ENCODE results near the gene SLC6A2. TPM values are rescaled to one million over a fixed set of nuclear protein-coding genes. Genes with fewer than 3 reads are reported as not detected.
"Not testable (repeated sequence)": the region's sequence is repeated elsewhere in the genome, so short reads cannot be mapped to it uniquely, and the experiment has no call there.

The SLC6A2 gene
- 0.08 TPM for polyA plus RNA-seq (ENCODE audit: insufficient read length)
- long read RNA-seq, donor 1 = 0 reads
- long read RNA-seq, donor 2 = 0 reads
- long read RNA-seq, donor 3 = 0 reads
- long read RNA-seq, donor 4 = 0 reads
- long read RNA-seq, donor 5 = 0 reads
- long read RNA-seq, donor 6 = 0 reads
- long read RNA-seq, donor 7 = 0 reads
- long read RNA-seq, donor 8 = 0 reads

DNA sequence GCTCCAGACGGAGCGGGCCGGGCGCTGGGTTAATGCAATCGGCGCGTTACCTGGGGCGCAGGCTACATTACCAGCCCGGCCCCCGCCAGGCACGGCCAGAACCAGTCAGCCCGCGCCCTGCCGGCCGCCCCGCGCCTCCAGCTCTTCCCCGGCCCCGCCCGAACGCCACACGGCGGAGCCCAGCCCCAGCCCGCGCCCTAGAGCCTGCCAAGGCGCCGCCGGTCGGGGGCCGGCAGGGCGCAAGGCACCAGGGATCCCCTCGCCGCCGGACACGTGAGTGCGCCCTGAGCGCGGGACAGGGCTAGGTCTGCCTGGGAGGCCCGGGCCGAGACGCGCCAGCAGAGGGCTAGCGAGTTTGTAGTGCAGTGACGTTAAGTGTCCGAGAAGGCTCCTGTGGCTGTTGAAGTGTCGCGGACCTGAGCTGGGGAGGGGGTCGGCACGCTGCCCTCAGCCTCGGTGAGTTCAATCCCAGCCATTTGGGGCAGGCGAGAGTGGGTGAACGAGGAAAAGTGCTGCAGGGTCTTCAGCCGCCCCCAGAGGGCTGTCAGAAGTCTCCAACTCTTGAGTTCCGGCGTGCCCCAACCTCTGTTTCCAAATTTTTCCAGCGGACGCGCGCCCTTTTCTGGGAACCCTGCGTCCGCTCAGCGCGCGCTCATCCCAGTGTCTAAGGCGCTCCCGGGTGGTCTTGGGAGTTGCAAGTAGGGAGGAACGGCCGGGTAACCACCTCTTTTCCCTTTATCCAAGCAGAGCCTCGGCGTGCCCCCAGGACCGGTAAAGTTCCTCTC is at the start of gene SLC6A2:
Gene SLC6A2, plus strand, starts transcription at position 92 of the 785 bp plus-strand sequence. CDS start 707 bp downstream, outside the sequence.
- DNase-seq = no peak

DNA sequence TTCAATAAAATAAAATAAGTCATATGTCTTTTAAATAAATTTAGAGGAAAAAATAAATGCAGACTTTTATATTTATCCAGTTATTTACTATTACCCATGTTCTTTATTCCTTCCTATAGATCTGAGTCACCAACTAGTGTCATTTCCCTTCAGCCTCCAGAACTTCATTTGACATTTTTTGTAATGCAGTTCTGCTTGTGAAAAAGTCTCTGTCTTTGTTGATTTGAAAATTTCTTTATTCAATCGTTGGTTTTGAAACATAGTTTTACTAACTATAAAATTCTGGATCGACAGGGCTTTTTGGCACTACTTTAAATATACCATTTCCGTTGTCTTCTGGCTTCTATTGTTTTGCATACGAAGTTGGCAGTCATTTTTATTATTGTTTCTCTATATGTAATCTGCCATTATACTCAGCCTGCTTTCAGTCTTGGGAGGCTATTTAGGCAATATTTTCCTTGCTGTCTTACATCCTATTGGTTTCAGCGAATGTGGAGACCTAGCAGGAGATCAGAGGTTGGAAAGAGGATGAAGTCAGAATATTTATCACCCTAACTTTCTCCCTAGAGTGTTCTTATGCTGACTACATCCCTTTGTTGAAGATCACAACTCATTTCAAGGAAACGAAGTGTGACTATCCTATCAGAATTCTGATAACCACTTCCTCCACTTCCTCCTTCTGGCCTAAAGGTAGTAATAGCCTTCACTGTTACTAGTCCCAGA is 42.0 kb upstream of the SLC6A2 start:
- no peak for DNase-seq

DNA sequence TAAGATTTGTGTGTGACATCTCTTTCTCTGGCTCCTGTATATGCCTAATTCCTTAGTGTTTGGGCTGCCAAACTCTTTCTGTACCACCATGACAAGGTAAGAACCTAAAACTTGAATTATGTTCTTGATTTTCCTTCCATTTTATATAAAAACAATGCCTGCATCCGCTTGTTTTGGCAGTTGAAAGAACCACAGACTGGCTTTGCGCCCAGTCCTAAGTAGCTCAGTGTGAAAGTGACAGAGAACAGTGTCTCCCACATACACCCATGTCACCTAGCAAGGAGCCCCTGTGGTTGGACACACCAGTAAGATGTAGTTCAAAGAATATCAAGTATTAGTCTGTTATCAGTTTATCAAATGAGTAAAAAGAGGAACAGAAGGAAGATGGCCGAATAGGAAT is 40.7 kb upstream of the SLC6A2 start:
- no peak for DNase-seq

DNA sequence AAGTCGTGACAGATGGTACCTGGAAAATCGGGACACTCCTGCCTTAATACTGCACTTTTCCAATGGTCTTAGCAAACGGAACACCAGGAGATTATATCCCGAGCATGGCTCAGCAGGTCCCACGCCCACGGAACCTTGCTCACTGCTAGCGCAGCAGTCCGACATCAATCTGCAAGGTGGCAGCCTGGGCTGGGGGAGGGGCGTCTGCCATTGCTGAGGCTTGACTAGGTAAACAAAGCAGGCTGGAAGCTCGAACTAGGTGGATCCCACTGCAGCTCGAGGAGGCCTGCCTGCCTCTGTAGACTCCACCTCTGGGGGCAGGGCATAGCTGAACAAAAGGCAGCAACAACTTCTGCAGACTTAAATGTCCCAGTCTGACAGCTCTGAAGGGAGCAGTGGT is 40.1 kb upstream of the SLC6A2 start:
- not testable (repeated sequence) for DNase-seq

DNA sequence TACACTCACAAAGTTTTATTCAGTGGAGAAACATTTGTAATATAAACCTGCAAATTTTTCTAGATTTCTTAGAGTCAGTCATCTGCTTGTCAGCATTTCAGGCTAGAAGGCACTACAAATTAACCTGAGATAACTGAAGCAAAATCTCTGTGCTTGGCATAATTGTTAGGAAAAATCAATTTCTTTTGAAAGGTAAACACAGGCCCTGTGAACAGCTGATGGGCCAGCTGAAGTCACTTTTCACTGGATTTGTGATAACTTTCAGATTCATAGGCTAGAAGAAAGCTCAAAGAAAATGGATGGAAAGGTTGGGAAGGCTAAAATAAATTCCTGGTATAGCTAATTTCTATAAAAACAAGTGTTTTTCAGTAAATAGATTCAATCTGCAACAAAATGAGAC is 34.0 kb upstream of the SLC6A2 start:
- DNase-seq = no peak

DNA sequence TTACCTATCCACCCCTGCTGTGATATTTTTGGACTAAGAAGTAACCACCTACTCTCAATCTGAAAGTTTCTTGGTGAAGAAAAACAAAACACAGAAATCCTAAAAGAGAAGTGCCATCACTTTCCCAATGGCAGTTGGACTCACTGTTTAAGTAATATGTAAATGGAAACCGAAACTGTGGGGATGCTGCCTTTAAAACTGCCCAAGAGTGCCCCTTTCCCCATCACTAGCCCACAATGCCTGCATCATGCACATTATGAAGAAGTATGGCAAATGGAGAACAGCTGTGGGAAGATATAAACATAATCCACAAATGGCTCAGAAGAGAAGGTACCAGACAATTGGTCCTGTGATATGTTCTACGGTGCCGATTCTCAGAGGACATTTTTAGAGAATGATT is 33.5 kb upstream of the SLC6A2 start:
- no peak for DNase-seq

DNA sequence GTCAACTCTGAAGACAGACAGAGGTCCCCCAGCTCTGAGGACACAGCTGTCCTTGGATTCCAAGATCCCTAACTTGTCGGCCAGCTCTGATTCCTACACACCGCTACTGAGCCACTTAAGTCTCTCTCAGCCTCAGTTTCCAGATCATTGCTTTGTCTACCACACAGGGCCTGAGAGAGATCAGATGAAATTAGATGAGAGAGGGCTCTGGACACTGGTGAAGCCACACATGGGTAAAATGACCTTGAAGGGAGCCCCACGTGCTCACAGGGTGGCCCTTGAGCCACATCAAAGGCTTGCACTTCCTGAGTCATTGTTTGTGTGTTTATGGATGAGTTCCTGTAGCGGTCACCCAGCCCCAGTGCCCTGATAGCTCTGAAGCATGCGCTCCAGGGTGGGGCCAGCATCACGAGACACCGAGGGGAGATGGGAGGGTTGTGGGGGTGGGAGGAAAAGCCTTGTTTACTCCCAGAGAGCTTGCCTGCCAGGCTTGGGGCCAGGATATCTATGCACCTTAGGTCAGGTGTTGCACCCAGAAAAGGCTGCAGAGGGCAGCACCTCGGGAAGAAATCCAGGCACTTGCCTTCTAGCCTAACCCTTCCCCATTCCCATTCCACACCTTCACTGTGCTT is 32.7 kb upstream of the SLC6A2 start:
- no peak for DNase-seq

DNA sequence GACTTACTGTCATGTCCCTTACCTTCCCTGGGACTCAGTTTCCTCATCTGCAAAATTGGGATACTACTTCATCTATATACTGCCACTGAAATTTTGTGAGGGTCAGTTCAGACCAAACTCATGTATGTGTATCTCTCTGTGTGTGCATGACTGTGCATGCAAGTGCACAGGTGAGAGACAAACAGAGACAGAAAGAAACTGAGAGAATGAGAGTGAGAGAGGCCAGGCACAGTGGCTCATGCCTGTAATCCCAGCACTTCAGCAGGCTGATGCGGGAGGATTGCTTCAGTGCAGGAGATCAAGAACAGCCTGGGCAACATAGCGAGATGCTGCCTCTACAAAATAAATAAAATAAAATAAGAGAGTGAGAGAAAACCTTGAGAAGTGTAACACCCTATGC is 32.1 kb upstream of the SLC6A2 start:
- no peak for DNase-seq

DNA sequence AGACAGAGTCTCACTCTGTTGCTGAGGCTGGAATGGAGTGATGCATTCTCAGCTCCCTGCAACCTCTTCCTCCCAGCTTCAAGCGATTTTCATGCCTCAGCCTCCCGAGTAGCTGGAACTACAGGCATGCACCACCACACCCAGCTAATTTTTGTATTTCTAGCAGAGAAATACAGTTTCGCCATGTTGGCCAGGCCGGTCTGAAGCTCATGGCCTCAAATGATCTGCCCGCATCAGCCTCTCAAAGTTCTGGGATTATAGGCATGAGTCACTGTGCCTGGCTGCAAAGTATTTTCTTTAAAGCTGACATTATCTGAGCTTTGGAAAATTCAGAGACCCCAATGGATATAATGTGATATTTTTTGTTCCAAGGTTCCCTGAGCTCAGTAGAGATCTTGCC is 31.1 kb upstream of the SLC6A2 start:
- no peak for DNase-seq

DNA sequence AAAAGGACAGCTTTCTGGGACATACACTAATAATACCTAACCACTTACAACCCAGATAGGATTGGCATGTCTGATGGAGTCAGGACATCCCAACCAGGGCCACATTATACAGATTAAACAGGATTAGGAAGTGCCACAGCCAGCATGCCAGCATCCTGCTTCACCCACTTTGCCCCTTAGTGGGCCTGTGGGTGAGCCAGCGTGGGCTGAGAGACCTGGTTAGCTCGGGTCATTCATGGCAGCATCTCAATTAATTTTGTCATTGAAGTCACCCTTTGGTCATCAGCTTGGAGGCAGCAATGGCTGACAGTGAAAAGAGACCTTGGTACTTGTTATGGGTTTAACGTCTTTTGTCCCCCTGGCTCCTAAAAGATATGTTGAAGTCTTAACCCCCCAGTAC is 29.9 kb upstream of the SLC6A2 start:
- no peak for DNase-seq

DNA sequence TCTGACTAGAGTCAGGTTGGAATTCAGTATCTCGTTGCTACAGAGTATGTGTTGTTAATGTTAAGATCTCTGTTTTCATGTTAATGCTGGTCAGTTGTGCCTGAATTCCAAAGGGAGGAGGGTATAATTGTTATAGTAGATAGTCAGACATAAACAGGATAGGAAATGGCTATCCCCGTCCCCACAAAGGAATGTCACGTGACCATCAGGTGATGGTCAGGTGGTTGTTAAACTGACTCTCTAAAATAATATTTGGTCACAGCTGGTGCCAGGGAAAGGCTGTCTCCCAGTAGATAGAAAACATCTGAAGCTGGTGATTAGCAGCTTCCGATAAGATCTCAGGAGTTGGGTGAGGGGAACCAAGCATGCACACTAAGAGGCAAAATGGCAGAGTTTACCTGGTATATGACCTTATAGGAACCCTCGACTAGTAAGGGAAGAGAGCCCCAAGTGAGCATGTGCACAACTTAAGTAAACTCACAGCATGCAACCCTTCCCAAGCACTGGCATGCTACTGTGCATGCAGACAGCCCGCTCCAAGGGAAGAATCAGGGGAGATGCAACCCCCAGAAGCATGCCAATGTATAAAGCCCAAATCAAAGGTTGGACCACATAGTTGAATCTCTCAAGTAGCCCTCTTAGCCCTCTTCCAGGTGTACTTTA is 27.4 kb upstream of the SLC6A2 start:
- DNase-seq = no peak

DNA sequence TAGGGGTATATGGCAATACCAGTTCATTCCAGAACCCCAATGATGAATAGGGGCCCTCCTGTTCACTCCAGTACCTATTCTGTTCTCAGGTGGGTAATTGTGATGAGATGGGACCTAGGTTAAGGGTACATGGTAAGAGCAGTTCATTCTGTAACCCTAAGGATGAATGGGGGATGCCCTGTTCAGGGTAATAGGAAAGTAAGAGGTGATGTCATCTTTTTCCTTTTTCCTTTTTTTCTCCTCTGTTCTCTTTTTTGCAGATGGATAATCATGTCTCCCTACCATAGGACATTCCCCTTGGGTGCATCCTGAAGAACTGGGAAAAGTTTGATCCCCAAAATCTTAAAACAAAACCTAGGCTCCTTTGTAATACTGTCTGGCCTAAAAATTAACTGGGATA is 25.0 kb upstream of the SLC6A2 start:
- no peak for DNase-seq

DNA sequence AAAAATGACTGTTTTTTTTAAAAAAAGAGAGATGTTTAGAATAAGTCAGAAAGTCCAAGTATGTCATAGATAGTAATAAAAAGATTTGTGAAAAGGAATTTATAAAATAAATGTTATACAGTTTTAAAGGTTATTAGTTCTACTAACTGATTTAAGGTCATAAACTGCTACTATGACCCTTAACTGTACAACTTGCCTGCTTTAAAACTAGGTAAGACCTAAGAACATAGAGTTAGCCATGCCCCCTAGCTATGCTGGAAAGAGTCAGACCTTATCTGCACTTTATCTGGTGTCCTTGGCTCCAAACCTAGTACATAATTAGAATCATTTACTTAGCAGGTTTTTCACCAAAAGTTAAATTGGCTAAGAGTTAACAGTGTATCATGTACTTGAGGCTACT is 23.5 kb upstream of the SLC6A2 start:
- no peak for DNase-seq

DNA sequence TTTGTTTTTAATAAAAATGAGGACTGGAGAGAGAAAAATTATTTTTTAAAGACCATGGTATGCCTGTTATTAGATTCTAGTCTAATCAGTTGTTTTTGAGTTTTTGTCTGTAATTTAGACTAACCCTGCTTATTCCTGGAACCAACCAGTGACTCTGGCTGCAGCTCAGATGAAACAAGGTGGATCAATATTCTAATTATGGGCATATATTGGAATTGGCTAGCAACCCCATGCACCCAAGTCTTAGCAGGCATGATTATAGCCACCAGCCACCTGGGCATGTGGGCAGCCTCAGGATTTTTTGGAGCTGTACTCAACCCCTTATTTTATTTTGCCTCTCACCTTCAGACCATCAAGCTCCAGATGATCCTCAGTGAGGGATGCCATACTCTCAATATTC is 21.6 kb upstream of the SLC6A2 start:
- DNase-seq = no peak

DNA sequence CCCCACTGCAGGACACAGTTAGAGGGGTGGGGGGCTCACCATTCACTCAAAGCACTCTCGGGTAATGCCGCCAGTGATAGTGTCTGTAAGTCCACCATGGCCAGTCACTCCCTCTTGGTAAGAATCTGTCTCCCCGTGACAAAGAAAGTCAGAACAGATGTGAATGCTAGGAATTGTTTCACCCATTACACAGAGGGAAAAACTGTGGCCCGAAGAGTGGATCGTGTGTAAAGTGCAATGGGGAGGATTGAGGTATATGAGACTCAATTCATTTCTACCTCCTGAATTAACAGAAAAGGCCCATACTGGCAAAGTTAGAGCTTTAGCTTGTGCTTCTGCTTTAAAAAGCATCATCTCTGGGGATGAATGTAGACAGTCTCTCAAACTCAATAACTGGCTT is 17.5 kb upstream of the SLC6A2 start:
- no peak for DNase-seq

DNA sequence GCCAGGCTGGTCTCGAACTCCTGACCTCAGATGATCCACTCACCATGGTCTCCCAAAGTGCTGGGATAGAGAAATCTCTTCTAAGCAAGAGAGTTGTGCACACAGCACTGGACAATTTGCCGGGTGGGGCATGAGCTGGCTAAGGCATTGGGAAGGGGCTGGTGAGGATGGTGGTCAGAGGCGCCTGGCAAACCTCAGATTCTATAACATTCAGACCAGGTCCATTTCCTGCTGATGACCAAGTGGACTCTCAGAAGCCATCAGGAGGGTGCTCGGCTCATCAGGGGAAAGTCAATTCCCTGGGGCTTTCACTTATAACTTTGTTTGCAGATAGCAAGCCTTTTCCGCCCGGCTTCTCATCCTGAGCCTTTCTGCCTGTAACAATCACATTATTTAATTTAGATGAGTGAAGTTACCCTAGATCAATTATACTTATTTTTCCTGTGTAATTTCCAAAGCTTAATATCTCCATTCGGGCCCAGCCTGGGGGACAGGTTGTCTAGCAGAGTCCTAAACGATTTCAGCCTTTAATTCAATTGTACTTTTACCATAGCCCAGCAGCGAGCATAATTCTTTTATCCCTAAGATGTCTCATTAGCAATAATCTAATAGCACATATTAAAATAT is 15.0 kb upstream of the SLC6A2 start:
- DNase-seq = no peak

DNA sequence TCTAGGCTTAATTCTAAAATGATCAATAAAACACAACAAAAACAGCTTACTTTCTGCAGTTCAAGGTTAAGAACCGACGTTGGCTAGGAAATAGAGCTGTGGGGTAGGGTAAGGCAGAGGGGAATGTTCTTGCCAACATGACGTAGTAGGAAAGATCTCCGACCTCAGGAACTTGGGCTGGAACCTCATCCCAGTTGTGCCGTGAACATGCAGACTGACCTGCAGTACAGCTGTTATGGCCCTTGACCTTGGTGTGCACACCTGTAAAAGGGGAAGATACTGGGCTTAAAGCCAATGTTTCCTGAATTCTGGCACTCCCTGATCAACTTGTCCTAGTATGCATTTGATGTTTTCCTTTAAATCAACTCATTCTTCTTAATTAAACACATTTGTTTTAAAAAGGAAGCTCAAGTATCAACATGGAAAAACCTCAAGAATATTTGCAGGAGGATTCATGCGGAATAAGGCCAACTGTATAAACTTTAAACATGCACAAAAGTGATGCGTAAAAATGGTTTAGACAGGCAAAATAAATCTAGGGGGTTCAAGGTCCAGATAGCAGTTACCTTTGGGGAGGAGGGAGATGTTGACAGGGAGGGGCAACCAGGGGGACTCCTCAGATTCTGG is 14.2 kb upstream of the SLC6A2 start:
- DNase-seq = no peak

DNA sequence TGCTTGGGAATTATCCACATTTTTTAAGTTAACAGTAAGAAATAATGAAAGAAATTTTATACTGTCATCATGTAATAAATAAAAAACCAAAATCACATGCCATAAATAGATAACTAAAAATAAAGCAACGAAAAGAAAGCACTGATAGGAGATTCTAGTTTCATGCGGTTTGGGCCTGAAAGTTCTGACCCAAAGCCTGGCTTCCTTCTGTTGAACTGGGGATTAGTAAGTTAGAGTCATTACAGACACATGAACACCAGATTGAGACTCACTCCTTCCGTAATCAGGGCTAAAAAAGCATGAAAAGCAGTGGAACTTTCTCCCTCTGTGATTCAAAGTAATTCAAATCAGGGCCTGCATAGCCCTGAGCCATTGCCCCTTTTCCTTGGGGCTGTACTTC is 13.2 kb upstream of the SLC6A2 start:
- no peak for DNase-seq

DNA sequence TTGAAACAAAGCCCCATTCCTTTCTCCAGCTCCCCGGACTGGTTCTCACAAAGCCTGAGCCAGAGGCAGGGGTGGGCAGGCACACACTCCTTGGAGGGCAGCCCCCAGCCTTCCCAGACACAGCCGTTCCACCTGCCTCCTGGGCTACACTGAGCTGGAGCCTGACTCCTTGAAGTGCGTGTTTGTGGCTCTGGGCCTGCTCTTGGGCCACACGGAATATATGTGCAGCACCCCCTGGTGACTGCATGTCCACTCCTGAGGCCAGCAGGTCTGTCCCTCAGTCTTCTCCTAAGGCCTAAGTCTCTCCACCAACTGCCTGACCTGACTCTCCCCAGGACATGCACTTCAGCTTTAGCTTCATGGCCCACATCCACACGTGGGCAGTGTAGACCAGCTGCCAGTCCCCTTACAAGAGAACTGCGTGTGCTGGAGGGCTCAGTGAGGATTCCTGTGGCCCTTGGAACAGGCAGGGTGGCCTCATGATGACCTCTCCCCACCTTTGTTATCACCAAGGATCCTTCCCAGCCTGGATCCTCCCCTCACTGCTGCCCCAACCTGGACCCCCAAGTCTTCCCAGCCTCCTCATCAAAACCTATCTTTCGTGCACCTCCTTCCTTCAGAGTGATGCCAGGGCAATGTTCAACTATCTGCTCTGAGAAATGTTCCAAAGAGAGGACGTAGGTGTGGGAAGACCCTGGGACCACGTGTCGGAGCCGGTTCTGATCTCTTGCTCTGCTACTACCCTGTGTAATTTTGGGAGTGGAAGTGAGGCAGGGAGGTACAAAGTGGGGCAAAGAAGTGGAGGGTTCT is 12.4 kb upstream of the SLC6A2 start:
- DNase-seq = no peak

DNA sequence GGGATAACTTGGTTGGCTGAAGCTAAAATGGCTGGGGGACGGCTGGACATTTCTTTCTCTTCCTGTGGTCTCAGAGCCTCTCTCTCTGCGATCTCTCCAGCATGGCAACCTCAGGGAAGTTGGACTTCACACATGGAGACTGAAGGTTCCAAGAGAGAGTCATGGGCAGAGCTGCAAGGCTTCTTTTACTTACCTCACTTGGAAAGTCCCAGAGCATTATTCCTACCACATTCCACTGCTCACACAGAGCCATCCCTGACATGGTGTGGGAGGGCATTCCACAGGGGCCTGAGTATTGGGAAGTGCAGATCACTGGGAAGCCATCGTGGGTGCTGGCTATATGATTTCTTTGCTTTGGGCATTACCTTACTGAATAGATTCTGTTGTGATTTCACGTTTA is 9.8 kb upstream of the SLC6A2 start:
- DNase-seq = no peak

DNA sequence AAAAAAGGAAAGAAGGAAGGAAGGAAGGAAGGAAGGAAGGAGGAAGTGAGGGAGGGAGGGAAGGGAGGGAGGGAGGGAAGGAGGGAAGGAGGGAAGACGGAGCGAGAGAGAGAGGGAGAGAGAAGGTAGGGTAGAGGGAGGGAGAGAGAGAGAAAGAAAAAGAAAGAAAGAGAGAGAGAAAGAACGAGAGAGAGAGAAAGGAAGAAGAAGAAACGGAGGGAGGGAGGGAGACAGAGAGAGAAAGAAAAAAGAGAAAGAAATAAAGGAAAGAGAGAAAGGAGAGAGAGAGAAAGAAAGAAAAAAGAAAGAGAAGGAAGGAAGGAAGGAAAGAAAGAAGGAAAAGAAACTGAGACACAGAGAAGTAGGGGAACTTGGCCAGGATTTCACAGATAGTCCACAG is 8.4 kb upstream of the SLC6A2 start:
- DNase-seq = no peak

Data from left kidney (tissue), 8 donors.